PFSK-1 (cell line): ENCODE measurements around the gene UBE2H.

Source experiments
- FOXP2 ChIP-seq: optimal IDR thresholded peaks from 2 replicates; pipeline ENCODE3; 2011; ENCODE audit warnings: borderline replicate concordance, control low read depth, inconsistent platforms; ENCODE audit not compliant: insufficient read depth; ENCODE audit errors: extremely low read length, extremely low read depth
- POLR2AphosphoS5 ChIP-seq: IDR thresholded peaks from 2 replicates; pipeline ENCODE4 v1.6.1; 2012; ENCODE audit warnings: low read depth, mild to moderate bottlenecking, control low read depth, low read length, moderate library complexity
- REST ChIP-seq, 2 experiments: IDR thresholded peaks; 2 replicates each; pipeline versions ENCODE4 v1.6.1 to v1.8.0; 2011 to 2012; ENCODE audit warnings: low read depth in 2 of 2, low read length in 2 of 2, control low read depth in 1 of 2, inconsistent platforms in 1 of 2, mild to moderate bottlenecking in 1 of 2, moderate library complexity in 1 of 2; ENCODE audit not compliant: insufficient read depth in 1 of 2
- SIN3A ChIP-seq: IDR thresholded peaks from 2 replicates; pipeline ENCODE4 v1.6.1; 2012; ENCODE audit warnings: mild to moderate bottlenecking, low read length, moderate library complexity, borderline replicate concordance; ENCODE audit not compliant: insufficient read depth
- TAF1 ChIP-seq: IDR thresholded peaks from 2 replicates; pipeline ENCODE4 v1.6.1; 2012; ENCODE audit warnings: low read length, control low read depth, borderline replicate concordance; ENCODE audit not compliant: insufficient read depth

DNA sequence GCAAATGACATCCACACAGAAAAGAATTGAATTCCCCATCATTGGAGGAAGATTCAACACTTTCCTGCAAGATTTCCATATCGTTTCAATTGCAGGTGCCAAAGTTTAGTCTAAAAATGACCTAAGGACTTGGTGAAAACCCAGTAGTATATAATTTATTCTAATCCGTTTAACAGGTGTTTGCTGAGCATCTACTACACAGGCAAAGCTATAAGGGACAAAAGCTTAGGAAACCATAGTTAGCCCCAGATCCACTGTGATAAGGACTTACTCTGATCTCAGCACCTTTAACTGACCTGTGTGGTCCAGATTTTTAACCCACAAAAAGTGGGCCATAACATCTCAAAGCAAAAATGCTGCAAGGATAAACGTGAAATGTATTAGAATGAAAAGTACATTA is 19.1 kb downstream of the UBE2H start:
- TF ChIP-seq SIN3A = no peak
- no peak for TF ChIP-seq REST (IDR thresholded peaks at IDR 0.05; ENCODE audit: insufficient read depth in 1 of 2, low read depth in 2 of 2, low read length in 2 of 2)
- TF ChIP-seq POLR2AphosphoS5 = no peak
- no peak for TF ChIP-seq TAF1
- TF ChIP-seq FOXP2 = no peak
